ENCODE results near the gene ARID5A.

The ARID5A gene

GRCh38 chr2:96501886-96502810 lies 34.4 kb upstream of the ARID5A start:
- no peak for TF ChIP-seq GATA1 (IDR thresholded peaks at IDR 0.05; ENCODE audit: low read depth, low read length)
- TF ChIP-seq POLR2A (IDR thresholded peaks at IDR 0.05; ENCODE audit: low read length): no peak
- DNase-seq: no peak

DNA sequence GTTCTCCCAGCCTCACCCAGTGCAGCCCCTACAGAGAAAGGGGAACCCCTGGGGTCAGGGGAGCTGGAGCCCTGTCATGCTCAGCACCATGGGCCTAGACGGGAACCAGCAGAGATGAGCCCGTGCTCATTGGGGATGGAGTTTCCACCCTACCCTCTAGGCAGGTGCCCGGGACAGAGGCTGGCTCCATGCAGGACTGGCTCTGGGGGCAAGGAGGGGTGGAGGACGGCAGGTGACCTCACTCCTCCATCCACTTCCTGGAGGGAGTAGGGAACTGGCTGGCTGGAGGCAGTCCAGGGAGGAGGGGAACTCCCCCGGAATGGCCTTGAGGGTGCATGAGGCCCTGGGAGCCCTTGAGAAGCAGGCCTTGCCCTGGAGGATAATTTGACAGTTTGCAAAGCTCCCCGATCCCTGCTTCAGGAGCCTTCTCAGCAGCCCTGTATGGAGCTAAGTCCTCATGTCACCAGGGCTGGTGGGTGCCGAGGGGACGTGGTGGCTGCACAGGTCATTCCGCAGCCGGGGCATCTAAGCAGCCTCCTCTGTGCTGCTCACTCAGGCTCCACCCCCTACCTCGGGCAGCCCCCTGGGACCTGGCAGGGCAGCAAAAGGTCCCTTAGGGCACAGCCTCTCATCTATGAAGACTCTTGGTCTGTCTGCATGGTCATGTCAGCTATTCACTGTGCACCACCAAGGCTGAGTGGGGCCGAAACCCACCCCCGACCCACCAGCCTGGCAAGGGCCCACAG lies 33.5 kb upstream of the ARID5A start:
- TF ChIP-seq GATA1 (IDR thresholded peaks at IDR 0.05; ENCODE audit: low read depth, low read length): no peak
- TF ChIP-seq POLR2A (IDR thresholded peaks at IDR 0.05; ENCODE audit: low read length): no peak
- no peak for DNase-seq

GRCh38 chr2:96503637-96504243 lies 32.8 kb upstream of the ARID5A start:
- TF ChIP-seq POLR2A (IDR thresholded peaks at IDR 0.05; ENCODE audit: low read length) (no peak), GATA1 (IDR thresholded peaks at IDR 0.05; ENCODE audit: low read depth, low read length) (no peak)
- DNase-seq: no peak

- no peak for TF ChIP-seq POLR2A (IDR thresholded peaks at IDR 0.05; ENCODE audit: low read length)
- no peak for TF ChIP-seq GATA1 (IDR thresholded peaks at IDR 0.05; ENCODE audit: low read depth, low read length)
- DNase-seq: no peak
Observed at GRCh38 chr2:96505231-96505889, 31.2 kb upstream of the ARID5A start, which contains the start of gene NEURL3. Gene NEURL3 (minus strand): TSS chr2:96505357. CDS start chr2:96505286, 71 bp downstream.

DNA sequence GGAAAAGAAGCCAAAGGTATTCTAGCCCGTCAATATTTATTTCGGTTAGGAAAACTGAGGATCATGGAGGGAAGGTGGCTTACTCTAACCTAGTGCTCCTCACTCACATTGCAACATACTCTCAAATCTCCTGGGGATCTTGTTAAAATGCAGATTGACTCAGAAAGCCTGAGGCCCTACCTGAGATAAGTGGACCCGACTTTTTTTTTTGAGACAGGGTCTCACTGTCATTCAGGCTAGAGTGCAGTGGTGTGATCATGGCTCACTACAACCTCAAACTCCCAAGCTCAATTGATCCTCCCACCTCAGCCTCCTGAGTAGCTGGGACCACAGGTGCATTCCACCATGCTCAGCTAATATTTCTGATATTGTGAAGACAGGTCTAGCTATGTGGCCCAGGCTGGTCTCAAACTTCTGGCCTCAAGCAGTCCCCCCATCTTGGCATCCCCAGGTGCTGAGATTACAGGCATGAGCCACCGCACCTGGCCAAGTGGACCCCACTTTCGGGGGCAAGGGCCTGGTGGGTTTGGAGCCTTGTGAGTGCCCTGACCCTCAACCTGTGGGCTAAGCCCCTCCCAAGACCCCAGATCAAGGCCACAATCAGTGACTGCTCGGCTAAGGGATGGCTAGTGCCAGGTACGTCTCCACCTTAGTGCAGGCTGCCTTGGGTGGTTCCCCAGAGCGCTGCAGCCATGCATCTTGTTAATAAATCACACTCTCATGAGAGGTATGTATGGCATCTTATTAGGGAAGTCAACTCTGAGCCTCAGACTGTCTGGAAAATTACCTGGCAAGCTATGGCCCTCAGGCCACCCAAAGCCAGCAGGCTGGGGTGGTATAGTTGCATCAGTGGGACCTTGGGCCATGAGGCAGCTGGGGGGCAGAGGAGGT lies 30.3 kb upstream of the ARID5A start:
- TF ChIP-seq POLR2A (IDR thresholded peaks at IDR 0.05; ENCODE audit: low read length) (no peak), GATA1 (IDR thresholded peaks at IDR 0.05; ENCODE audit: low read depth, low read length) (no peak)
- no peak for DNase-seq

DNA sequence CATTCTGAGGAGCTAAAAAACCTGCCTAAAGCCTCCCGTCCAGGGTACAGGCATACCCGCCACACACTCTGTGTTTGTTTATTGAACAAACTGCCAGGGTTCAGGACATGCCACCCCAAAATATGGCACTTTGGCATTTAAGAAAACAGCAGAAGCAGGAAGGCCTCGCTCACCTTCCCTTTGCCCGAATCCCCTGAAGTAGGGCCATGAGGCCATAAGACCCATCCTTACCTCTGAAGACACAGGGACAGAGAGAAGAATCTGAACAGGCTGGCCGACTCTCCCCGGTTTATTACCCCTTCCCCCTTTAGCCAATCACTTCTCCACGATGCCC lies 29.7 kb upstream of the ARID5A start:
- no peak for DNase-seq
- no peak for TF ChIP-seq GATA1 (IDR thresholded peaks at IDR 0.05; ENCODE audit: low read depth, low read length)
- no peak for TF ChIP-seq POLR2A (IDR thresholded peaks at IDR 0.05; ENCODE audit: low read length)

DNA sequence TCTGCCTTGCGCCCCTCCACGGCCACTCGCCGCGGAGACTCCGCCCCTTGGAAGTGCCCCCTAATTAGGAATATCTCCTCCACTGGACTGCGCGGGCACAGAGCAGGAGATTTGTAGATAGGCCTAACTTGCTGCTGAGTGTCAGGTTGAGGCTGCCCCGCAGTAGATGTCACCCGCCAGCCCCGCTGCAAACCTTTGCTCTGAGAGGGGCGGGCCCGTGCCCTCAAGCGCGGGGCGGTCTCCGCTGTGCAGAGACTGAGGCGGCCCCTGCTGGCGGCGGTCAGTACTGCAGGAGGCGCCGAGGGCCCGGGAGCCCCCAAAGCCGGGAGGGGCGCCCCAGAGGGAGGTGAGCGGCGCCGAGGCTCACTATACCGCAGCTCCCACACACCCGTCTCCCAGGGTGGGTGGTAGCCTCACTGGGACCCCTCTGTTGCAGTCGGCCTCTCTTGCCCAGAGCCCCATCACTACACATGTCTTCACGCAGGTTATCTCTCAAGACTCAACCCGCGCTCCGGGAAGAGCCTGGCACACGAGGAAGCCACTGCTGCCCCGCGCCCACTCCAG lies 28.5 kb upstream of the ARID5A start:
- TF ChIP-seq POLR2A (IDR thresholded peaks at IDR 0.05; ENCODE audit: low read length) (no peak), GATA1 (IDR thresholded peaks at IDR 0.05; ENCODE audit: low read depth, low read length) (no peak)
- peak; percentile 74 to 82 for DNase-seq

- TF ChIP-seq GATA1 (IDR thresholded peaks at IDR 0.05; ENCODE audit: low read depth, low read length): no peak
- no peak for TF ChIP-seq POLR2A (IDR thresholded peaks at IDR 0.05; ENCODE audit: low read length)
- DNase-seq: no peak
Observed at GRCh38 chr2:96508521-96509113, 27.9 kb upstream of the ARID5A start.

DNA sequence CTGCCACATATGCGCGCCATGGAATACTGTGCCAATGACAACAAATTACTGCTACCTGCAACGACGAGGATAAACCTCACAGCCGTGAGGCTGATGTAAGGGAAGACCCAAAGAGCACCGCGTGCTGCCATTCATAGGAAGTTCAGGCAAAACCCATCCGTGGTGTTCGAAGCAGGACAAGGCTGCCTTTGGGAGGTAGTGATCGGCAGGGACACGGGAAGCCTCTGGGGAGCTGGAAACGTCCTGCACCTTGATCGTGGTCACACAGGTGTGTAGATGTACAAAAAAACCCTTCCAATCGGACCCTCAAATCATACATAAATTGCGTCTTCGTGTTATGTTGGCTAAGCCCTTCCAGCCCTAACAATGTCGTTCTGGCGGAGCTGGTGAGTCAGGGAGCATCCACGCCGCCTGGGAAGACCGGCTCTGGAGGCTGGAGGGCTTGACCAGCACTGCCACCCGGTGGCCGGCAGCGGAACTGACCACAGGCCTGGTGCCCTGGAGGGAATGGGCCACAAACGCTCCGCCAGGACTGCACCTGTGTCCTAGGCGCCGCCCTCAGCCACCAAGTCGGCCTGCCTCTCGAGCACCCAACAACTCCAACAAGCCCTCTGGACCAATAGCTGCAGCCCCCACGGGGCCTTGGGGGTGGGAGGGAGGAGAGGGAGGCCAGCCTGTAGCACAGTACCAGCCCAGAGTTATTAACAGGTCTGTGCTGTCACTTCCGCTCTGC lies 27.3 kb upstream of the ARID5A start:
- TF ChIP-seq GATA1 (IDR thresholded peaks at IDR 0.05; ENCODE audit: low read depth, low read length): no peak
- no peak for TF ChIP-seq POLR2A (IDR thresholded peaks at IDR 0.05; ENCODE audit: low read length)
- peak; percentile 56 to 82 for DNase-seq

GRCh38 chr2:96509847-96510230 lies 26.7 kb upstream of the ARID5A start:
- DNase-seq: no peak
- TF ChIP-seq GATA1 (IDR thresholded peaks at IDR 0.05; ENCODE audit: low read depth, low read length) (no peak), POLR2A (IDR thresholded peaks at IDR 0.05; ENCODE audit: low read length) (no peak)

DNA sequence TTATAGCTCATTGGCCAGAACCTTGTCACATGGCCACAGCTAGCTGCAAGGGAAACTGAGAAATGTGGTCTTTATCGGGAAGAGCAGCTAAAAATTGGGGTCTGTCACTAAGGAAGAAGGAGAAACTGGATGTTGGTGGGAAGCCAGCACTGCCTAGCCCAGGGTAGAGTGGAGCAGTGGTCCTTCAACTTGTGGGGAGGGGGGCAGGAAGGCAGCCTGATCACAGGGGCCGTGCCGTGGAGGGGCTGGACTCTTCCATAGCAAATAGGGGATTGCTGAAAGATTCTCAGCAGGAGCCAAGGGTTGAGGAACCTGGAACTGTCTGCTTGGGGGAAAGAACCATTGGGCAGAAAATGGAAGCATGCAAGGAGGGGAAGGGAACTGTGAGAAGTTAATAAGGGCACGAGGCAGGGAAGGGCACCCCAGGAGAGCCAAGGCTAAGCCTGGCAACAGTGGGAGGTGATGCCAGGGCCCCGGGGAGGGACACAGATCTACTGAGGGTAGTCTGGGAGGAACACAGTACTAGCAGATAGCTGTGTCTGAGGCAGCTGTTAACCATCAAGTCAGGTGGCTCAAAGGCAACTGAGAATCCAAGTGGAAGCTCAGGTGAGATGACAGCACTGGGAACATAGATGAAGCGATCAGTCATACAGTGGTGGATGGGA lies 25.5 kb upstream of the ARID5A start:
- no peak for DNase-seq
- TF ChIP-seq POLR2A (IDR thresholded peaks at IDR 0.05; ENCODE audit: low read length) (no peak), GATA1 (IDR thresholded peaks at IDR 0.05; ENCODE audit: low read depth, low read length) (no peak)
